NCI-H1092 treated with DMSO at 0.1 percent for 48 hours (cell line): ENCODE data around the gene FAM171A1.
"Not testable (repeated sequence)": the region's sequence is repeated elsewhere in the genome, so short reads cannot be mapped to it uniquely, and the experiment has no call there.

Source experiments
- DNase-seq: peaks from one replicate; lab custom pipeline; 2025; lab: John Stamatoyannopoulos, UW

FAM171A1 gene

GRCh38 chr10:15316871-15317464 is 54.1 kb downstream of the FAM171A1 start:
- DNase-seq, result no peak

DNA sequence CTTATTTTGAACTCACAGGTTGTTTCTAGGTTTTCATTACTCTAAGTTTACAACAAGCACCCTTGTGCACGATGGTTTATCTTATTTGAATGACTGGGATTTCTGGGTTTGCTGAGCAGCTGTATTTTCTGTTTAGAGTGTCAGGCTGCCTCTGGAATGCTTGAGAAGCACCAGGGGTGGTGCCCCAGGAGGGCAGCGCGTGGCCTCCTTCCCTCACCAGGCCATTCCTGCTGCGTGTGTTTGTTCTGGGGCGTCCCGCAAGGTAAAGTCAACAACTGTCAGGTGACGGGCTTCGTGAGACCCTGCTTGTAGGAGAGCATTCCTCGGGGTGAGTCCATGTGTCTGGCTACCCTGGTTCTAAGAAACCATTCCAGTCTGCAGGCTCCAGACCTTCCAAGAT is 54.9 kb downstream of the FAM171A1 start:
- no peak for DNase-seq

GRCh38 chr10:15315286-15315685 is 55.8 kb downstream of the FAM171A1 start:
- no peak for DNase-seq

- DNase-seq, result no peak
These were observed 56.5 kb downstream of the FAM171A1 start for GRCh38 chr10:15314482-15315045.

DNA sequence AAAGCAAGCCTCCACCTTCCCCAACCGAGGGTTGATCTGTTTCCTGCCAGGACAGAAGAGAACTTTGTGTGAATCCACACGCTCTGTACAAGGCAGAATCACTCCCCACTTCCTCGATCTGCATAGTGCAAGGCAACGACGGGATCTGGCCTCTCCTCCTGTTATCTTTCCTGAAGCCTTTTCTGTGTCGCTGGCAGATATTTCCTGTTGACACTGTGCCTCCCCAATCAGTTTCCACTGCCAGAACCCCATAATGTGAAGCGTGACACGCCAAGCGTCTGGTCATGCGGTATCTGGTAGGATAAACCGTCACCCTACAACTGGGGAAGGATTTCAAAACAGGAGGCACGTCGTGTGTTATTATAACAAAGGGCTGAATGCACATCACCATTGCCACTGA is 57.2 kb downstream of the FAM171A1 start:
- DNase-seq, result no peak

DNA sequence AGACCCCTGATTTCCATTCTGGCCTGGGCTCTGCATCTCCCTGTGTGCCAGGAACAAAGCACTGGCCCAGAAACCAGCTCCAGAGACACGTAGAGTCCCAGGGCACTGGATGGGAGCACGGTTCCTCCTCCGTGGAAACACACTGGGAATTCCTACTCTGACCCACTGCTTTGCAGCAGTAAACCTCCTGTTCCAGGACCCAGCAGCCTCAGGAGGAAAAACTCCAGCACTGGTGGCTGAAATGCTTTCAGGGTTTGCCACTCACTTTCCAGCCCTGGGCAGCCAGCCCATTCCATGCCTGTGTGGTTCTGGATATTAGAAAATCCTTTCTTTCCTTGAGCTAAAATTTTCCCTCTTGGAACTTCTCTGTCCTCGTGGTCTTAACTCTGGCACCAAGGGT is 58.0 kb downstream of the FAM171A1 start:
- DNase-seq, result no peak

GRCh38 chr10:15311569-15312280 is 59.4 kb downstream of the FAM171A1 start:
- DNase-seq, result no peak

- DNase-seq, result no peak
These were observed 60.1 kb downstream of the FAM171A1 start for GRCh38 chr10:15310776-15311568.

DNA sequence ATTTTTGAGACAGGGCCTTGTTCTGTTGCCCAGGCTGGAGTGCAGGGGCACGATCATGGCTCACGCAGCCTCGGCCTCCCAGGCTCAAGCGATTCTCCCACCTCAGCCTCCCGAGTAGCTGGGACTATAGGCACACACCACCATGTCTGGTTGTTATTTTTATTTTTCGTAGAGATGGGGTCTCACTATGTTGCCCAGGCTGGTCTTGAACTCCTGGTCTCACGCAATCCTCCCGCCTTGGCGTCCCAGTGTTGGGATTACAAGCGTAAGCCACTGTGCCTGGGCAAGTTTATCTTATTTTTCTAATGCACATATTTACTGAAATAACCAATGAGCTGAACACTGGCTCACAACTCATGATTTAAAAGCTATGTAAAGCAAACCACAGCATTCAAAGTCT is 61.9 kb downstream of the FAM171A1 start:
- no peak for DNase-seq

- DNase-seq, result no peak
These were observed 64.3 kb downstream of the FAM171A1 start for GRCh38 chr10:15306735-15307280.

- DNase-seq, result no peak
These were observed 65.5 kb downstream of the FAM171A1 start for GRCh38 chr10:15305634-15306033.

GRCh38 chr10:15305161-15305560 is 65.9 kb downstream of the FAM171A1 start:
- no peak for DNase-seq

DNA sequence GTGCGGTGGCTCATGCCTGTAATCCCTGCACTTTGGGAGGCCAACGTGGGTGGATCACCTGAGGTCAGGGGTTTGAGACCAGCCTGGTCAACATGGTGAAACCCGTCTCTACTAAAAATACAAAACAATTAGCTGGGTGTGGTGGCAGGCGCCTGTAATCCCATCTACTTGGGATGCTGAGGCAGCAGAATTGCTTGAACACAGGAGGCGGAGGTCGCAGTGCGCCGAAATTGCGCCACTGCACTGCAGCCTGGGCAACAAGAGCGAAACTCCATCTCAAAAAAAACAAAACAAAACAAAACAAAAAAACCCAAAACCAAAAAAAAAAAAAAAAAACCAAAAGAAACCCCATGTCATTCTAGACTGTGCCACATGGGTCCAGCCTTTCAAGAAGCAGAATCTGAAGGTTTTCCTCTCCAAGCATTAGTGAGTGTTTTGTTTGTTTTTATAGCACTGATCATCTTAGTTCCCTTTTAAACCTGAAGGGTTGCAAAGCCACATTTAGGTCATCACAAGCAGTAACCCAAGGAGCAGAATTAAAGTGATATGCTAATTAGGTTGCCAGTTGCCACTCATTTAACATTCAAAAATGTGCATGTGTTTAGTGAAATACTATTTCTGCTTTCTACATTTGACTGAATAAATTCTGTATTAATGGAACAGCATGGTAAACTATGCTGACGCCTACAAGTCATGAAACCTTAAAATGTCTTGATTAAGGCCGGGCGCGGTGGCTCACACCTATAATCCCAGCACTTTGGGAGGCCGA is 68.7 kb downstream of the FAM171A1 start:
- DNase-seq, result not testable (repeated sequence)

DNA sequence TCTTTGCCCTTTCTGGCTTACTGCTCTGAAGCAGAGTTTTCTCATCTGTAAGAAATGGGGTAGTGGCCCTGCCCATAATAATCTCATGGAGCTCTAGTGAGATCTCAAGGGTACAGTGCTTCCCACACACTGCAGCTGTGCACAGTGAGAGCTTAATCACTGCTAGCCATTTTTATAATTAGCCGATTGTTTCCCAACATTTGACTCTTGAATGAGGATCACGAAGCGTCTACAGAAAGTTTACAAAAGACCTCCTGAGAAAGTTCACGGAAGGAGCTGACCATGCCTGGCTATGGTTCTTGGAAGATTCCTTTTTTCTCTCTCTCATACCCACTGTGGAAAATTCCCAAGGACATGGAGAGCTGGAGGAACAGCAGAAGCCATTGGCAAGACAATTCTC is 70.4 kb downstream of the FAM171A1 start:
- no peak for DNase-seq

GRCh38 chr10:15300145-15300544 is 70.9 kb downstream of the FAM171A1 start:
- DNase-seq, result no peak

DNA sequence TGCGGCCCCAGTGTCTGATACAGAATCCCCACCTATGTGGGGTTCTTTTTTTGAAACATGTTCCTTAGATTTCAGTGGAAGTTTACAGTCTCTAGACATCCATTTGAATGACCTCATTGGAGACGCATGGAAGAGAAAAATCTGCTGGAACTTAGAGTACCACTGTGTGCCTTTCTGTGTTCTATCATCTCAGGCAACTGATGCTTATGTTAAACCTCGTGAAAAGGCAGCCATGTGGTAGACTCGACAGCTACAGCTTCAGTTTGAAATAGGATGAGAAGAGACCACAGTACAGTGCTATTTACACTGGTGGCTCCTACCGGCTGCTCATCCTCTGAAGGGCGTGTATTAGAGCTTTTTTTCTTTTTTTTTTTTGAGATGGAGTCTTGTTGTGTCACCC is 74.4 kb downstream of the FAM171A1 start:
- no peak for DNase-seq

GRCh38 chr10:15295537-15296325 is 75.4 kb downstream of the FAM171A1 start:
- no peak for DNase-seq

- DNase-seq, result no peak
These were observed 76.9 kb downstream of the FAM171A1 start for GRCh38 chr10:15293862-15294842.

- no peak for DNase-seq
These were observed 80.4 kb downstream of the FAM171A1 start for GRCh38 chr10:15290671-15291070.

DNA sequence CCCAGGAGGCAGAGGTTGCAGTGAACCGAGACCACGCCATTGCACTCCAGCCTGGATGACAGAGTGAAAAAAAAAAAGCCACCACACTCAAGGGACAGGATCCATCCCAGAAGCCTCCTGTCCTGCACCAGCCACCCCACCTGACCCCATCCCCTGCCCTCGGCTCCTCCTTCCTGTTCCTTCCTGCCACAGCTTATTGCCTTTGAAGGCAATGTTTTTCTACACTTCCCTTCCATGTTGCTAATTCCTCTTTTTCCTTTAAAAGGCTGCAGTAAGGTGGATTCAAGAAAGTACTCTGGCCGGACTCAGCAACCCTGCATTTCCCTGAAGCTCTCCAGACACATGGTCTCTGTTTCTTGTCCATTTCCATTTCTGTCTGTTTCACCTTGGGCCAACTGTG is 80.9 kb downstream of the FAM171A1 start:
- DNase-seq, result no peak
